ENCODE measurements around the gene RCC2. TPM values are rescaled to one million over a fixed set of nuclear protein-coding genes. Genes with fewer than 3 reads are reported as not detected.
"Not testable (repeated sequence)": the region's sequence is repeated elsewhere in the genome, so short reads cannot be mapped to it uniquely, and the experiment has no call there.

The RCC2 gene
- total RNA-seq, 2 experiments from 2014 or later: 145 to 147 TPM

GRCh38 chr1:17414022-17414421 is 25.5 kb downstream of the RCC2 start:
- ChIA-PET CTCF (no interaction called here), POLR2A (no interaction called here)
- Mint-ChIP-seq H3K36me3 (ENCODE audit: low read depth) (peaks cover 70% of the 10 kb centered on the region), H3K27me3 (no peaks in the 10 kb centered on the region), H3K4me3 (no peak overlapping the region), H3K4me1 (ENCODE audit: low read depth) (no peaks in the 10 kb centered on the region), H3K9me3 (no peaks in the 10 kb centered on the region), H3K27ac (no peak overlapping the region)
- intact Hi-C loops (cut with micrococcal nuclease): no loop called here
- DNase-seq (no peak), ATAC-seq (no peak)
- TF ChIP-seq CTCF (IDR thresholded peaks at IDR 0.05): no peak

- Mint-ChIP-seq H3K4me3 (no peak overlapping the region), H3K9me3 (no peaks in the 10 kb centered on the region), H3K27ac (no peak overlapping the region), H3K4me1 (ENCODE audit: low read depth) (no peaks in the 10 kb centered on the region), H3K27me3 (no peaks in the 10 kb centered on the region), H3K36me3 (ENCODE audit: low read depth) (peaks cover 64% of the 10 kb centered on the region)
- CTCF ChIA-PET: no interaction called here
- no peak for TF ChIP-seq CTCF (IDR thresholded peaks at IDR 0.05)
- no peak for ATAC-seq
- no peak for DNase-seq
- intact Hi-C loops (cut with micrococcal nuclease): no loop called here
- POLR2A ChIA-PET: no interaction called here
Observed at GRCh38 chr1:17412093-17412870, 27.2 kb downstream of the RCC2 start.

- ATAC-seq (no peak), DNase-seq (no peak)
- ChIA-PET POLR2A (no interaction called here), CTCF (no interaction called here)
- no peak for TF ChIP-seq CTCF (IDR thresholded peaks at IDR 0.05)
- no peaks in the 10 kb centered on the region for H3K4me1 Mint-ChIP-seq (ENCODE audit: low read depth)
- intact Hi-C loops (cut with micrococcal nuclease): no loop called here
- no peaks in the 10 kb centered on the region for H3K27me3 Mint-ChIP-seq
- peaks cover 47% of the 10 kb centered on the region for H3K36me3 Mint-ChIP-seq (ENCODE audit: low read depth)
- no peak overlapping the region for H3K27ac Mint-ChIP-seq
- no peaks in the 10 kb centered on the region for H3K9me3 Mint-ChIP-seq
- H3K4me3 Mint-ChIP-seq: no peak overlapping the region
Observed at GRCh38 chr1:17409391-17409811, 30.1 kb downstream of the RCC2 start.

GRCh38 chr1:17407786-17408514 is 31.5 kb downstream of the RCC2 start:
- H3K4me1 Mint-ChIP-seq (ENCODE audit: low read depth); ATAC-seq; DNase-seq; H3K4me3 Mint-ChIP-seq; POLR2A ChIA-PET; CTCF ChIA-PET; intact Hi-C loops (cut with micrococcal nuclease); H3K9me3 Mint-ChIP-seq; H3K27ac Mint-ChIP-seq; H3K27me3 Mint-ChIP-seq: not testable (repeated sequence)
- H3K36me3 Mint-ChIP-seq (ENCODE audit: low read depth): peaks cover 41% of the 10 kb centered on the region

GRCh38 chr1:17406760-17407475 is 32.6 kb downstream of the RCC2 start:
- POLR2A ChIA-PET: interaction anchor here (0.7 to 1.0 kb wide), 3 partner anchors 10 to 199 kb away, joined by 3 read pairs; no protein-coding TSS in a partner anchor
- H3K27ac Mint-ChIP-seq; CTCF ChIA-PET; H3K27me3 Mint-ChIP-seq; intact Hi-C loops (cut with micrococcal nuclease); H3K4me3 Mint-ChIP-seq; ATAC-seq; H3K9me3 Mint-ChIP-seq; H3K4me1 Mint-ChIP-seq (ENCODE audit: low read depth); DNase-seq: not testable (repeated sequence)
- peaks cover 31% of the 10 kb centered on the region for H3K36me3 Mint-ChIP-seq (ENCODE audit: low read depth)

All from activated CD8-positive, alpha-beta T cell treated with anti-CD3 and anti-CD28 coated beads for 36 hours (primary cell).